Colonic mucosa (tissue), 4 donors: Measurements from ENCODE around the gene SHC3. TPM values are rescaled to one million over a fixed set of nuclear protein-coding genes. Genes with fewer than 3 reads are reported as not detected.

Source experiments
- DNase-seq: peaks from one replicate; pipeline ENCODE4 v3.0.0-alpha.2; 2020
- H3K27ac ChIP-seq: fragments of 200-600 bp; one replicate; pipeline ENCODE4 v1.8.0; 2021
- H3K27me3 ChIP-seq: fragments of 200-600 bp; one replicate; pipeline ENCODE4 v1.8.0; 2021
- H3K36me3 ChIP-seq: fragments of 200-600 bp; one replicate; pipeline ENCODE4 v1.8.0; 2021
- H3K4me1 ChIP-seq: fragments of 200-600 bp; one replicate; pipeline ENCODE4 v1.8.0; 2021; ENCODE audit warnings: mild to moderate bottlenecking
- H3K4me3 ChIP-seq: fragments of 200-600 bp; one replicate; pipeline ENCODE4 v1.8.0; 2021
- H3K9ac ChIP-seq, 2 donors: one replicate each; pipeline ENCODE4 v1.7.0; 2013; ENCODE audit warnings: control low read depth in 2 of 2, low read depth in 2 of 2, low read length in 2 of 2
- H3K9me3 ChIP-seq: fragments of 200-600 bp; one replicate; pipeline ENCODE4 v1.8.0; 2021
- intact Hi-C: fragments of 100-400 bp; cut with DNase I; formaldehyde crosslinking; loops from one replicate; pipeline ENCODE4 v1.14.1; 2022
- total RNA-seq, 2 donors: library from RNA; stranded (reverse); fragmentation: NEBNext Ultra II Directional in 1 of 2; extraction: Animal tissue kit (Norgen Biotek cat#: 25700) in 1 of 2; gene quantifications; one replicate each; pipeline ENCODE4 v1.2.1, GENCODE V29; 2021
- TF ChIP-seq, protein P1 (sequence below): fragments of 200-600 bp; IDR thresholded peaks from one replicate; pipeline ENCODE4 v1.8.0; 2022; ENCODE audit warnings: antibody characterized with exemption, mild to moderate bottlenecking
- donor health status: healthy.
- donor health status: DM: no; HTN: no; CAD: no.
- donor health status: DM: no; HTN: no; CAD: no.

Gene SHC3
- total RNA-seq, 2 donors from 2014 or later, result 0.32 to 0.58 TPM

DNA sequence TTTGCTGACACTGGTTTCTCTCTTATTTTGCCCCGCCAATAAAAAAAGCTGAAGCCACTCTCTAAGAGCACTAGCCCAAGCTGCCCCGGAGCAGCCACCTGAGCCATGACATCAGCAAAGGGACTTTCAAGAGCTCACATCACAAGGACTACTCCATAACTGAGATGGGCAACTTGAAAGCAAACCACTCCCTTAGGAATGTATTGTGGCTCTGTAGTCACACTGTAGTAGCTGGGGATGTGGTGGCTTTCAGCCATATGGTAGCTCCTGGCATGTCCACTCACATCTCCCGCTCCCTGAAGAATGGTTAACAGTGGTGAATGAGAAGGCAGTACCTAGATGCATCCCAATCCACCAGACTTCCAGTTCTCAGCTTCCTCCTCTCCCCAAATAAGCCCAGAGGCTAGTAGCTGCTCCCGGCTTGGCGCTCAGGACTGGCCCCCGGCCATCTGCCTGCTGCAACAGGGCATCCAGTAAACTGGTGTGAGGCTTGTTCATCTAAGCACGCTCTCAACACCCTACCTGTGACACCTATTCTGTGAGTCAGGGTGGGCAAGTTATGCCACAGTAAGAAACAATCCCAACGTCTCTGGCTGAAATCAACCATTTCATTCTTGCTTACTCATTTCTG, 123.6 kb downstream of the SHC3 start:
- H3K9ac ChIP-seq, result no peak overlapping the region
- no peaks in the 10 kb centered on the region for H3K9me3 ChIP-seq
- intact Hi-C loops, result no loop called here
- H3K4me3 ChIP-seq, result no peak overlapping the region
- TF ChIP-seq, protein P1, sequence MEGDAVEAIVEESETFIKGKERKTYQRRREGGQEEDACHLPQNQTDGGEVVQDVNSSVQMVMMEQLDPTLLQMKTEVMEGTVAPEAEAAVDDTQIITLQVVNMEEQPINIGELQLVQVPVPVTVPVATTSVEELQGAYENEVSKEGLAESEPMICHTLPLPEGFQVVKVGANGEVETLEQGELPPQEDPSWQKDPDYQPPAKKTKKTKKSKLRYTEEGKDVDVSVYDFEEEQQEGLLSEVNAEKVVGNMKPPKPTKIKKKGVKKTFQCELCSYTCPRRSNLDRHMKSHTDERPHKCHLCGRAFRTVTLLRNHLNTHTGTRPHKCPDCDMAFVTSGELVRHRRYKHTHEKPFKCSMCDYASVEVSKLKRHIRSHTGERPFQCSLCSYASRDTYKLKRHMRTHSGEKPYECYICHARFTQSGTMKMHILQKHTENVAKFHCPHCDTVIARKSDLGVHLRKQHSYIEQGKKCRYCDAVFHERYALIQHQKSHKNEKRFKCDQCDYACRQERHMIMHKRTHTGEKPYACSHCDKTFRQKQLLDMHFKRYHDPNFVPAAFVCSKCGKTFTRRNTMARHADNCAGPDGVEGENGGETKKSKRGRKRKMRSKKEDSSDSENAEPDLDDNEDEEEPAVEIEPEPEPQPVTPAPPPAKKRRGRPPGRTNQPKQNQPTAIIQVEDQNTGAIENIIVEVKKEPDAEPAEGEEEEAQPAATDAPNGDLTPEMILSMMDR, result no peak
- no peaks in the 10 kb centered on the region for H3K27me3 ChIP-seq
- H3K36me3 ChIP-seq, result no peaks in the 10 kb centered on the region
- no peak for DNase-seq
- no peaks in the 10 kb centered on the region for H3K4me1 ChIP-seq
- no peak overlapping the region for H3K27ac ChIP-seq

DNA sequence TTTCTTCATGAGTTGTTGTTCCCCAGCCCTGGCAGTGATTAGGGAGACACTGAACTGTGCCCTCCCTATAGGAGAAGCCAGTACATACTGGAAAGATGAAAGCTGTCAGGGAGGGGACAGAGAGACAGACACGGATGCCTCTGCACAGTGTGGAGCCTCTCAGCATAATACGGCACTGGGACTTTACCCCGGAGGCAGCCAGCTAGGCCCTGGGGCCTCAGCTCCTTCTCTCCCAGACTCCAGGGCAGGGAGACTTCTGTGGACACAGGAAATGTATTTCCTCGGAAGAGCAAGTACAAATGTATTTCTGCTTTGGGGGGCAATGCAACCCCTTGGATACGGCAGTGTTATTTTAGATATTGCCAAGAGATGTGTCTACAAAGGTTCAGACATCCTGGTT, 125.3 kb downstream of the SHC3 start:
- Histone ChIP-seq H3K36me3 (no peaks in the 10 kb centered on the region), H3K4me1 (no peaks in the 10 kb centered on the region), H3K9me3 (no peaks in the 10 kb centered on the region), H3K4me3 (no peak overlapping the region), H3K27me3 (no peaks in the 10 kb centered on the region), H3K27ac (no peak overlapping the region), H3K9ac (no peak overlapping the region)
- TF ChIP-seq, protein P1, result no peak
- intact Hi-C loops, result no loop called here
- no peak for DNase-seq

DNA sequence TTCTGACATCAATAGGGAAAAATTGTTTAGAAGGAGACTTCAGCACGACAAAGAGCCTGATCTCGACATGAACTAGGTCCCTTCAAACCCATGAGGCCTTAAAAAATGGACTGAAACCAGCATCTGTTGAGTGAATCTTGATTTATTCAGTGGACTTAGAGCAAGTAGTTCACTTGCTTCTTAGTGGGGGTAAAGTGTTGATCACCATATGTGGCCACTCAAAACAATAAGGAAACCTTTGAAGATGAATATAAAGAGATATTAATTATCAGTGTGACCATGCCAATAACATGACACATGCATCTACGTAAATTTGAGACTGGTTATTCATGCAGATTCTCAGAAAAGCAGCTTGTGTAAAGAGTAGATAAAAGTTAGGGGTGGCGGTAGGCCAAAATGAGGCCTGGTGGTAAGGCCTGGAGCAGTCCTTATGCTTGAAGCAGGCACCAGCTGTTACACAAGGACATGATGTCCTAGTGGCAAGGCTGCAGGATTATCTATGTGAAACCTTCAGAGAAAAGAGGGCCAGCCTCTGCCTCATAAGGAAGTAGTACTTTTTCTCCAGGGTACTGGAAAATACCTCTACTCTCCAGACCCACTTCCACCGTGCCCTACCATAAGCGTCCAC, 126.0 kb downstream of the SHC3 start:
- no peak for DNase-seq
- intact Hi-C loops, result no loop called here
- Histone ChIP-seq H3K27ac (no peak overlapping the region), H3K4me3 (no peak overlapping the region), H3K9me3 (no peaks in the 10 kb centered on the region), H3K36me3 (no peaks in the 10 kb centered on the region), H3K4me1 (no peaks in the 10 kb centered on the region), H3K27me3 (no peaks in the 10 kb centered on the region), H3K9ac (no peak overlapping the region)
- TF ChIP-seq, protein P1, result no peak

DNA sequence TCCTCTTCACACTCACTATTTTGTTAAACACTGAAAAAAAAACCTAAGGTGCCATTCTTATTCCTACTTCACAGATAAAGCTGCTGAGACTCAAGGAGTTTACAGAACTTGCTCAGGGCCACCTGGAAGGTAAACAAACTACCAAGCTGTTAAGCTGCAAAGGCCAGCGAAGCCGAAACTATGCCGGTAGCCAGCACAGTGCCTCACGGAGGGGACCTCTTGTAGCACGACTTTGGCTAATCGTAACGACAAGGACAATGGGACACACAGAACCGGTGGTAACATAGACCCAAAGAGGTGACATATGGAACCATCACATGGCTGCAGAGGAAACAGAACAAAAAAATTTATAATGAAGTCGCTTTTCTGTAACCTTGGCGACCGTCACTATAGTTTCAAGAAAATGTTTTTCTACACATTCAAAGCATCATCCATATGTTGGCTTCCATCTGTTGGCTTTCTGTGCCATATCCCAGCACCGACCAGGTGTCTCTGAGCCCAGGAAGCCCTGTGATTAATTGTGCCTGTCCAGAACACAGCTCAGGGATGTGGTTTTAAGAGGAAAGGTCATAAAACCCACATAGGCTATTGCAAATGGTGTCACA, 127.1 kb downstream of the SHC3 start:
- Histone ChIP-seq H3K4me3 (no peak overlapping the region), H3K9ac (no peak overlapping the region), H3K36me3 (no peaks in the 10 kb centered on the region), H3K4me1 (no peaks in the 10 kb centered on the region), H3K27me3 (no peaks in the 10 kb centered on the region), H3K27ac (no peak overlapping the region), H3K9me3 (no peaks in the 10 kb centered on the region)
- DNase-seq, result no peak
- intact Hi-C loops, result no loop called here
- TF ChIP-seq, protein P1, result no peak

DNA sequence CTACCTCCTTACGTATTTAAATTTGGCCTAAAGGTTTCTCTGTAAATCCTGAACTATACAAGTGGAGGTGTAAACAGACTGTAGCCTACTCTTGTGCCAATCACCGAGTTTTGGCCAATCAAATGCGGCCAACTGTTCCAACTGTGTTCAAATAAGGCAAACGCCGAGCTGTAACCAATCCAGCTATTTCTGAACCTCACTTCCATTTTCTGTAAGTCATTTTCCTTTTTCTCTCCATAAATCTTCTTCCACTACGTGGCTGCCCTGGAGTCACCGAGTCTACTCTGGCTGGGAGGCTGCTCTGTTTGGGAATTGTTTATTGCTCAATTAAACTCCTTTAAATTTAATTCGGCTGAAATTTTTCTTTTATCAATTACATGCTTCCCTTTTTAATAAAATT, 129.0 kb downstream of the SHC3 start:
- Histone ChIP-seq H3K9me3 (no peaks in the 10 kb centered on the region), H3K27me3 (no peaks in the 10 kb centered on the region), H3K4me1 (no peaks in the 10 kb centered on the region), H3K27ac (no peak overlapping the region), H3K9ac (no peak overlapping the region), H3K4me3 (no peak overlapping the region), H3K36me3 (no peaks in the 10 kb centered on the region)
- TF ChIP-seq, protein P1, result no peak
- intact Hi-C loops, result no loop called here
- DNase-seq, result no peak
